DMS53 treated with DMSO at 0.1 percent for 48 hours (cell line): ENCODE results near the gene CRYBG2.

Source experiments
- DNase-seq: peaks from one replicate; lab custom pipeline; 2025; ENCODE audit not compliant: unreplicated experiment; lab: John Stamatoyannopoulos, UW

Gene CRYBG2

GRCh38 chr1:26282401-26282918, 71.5 kb downstream of the CRYBG2 start:
- no peak for DNase-seq

GRCh38 chr1:26281971-26282370, 72.0 kb downstream of the CRYBG2 start:
- DNase-seq: no peak

- no peak for DNase-seq
These were observed 72.6 kb downstream of the CRYBG2 start for GRCh38 chr1:26281091-26281958.

- no peak for DNase-seq
These were observed 73.4 kb downstream of the CRYBG2 start for GRCh38 chr1:26280333-26281042.

- peak; percentile 87 for DNase-seq
These were observed 74.2 kb downstream of the CRYBG2 start, which contains the start of gene SH3BGRL3 for GRCh38 chr1:26279456-26280332. SH3BGRL3 (plus strand) TSS chr1:26280086; CDS start chr1:26280156, 70 bp downstream.

GRCh38 chr1:26278724-26279455, 75.0 kb downstream of the CRYBG2 start:
- no peak for DNase-seq

GRCh38 chr1:26278303-26278702, 75.6 kb downstream of the CRYBG2 start:
- no peak for DNase-seq

- no peak for DNase-seq
These were observed 76.2 kb downstream of the CRYBG2 start for GRCh38 chr1:26277719-26278118.

GRCh38 chr1:26277261-26277661, 76.7 kb downstream of the CRYBG2 start:
- no peak for DNase-seq

- DNase-seq: no peak
These were observed 77.5 kb downstream of the CRYBG2 start for GRCh38 chr1:26276432-26276838.

GRCh38 chr1:26275580-26276431, 78.1 kb downstream of the CRYBG2 start:
- DNase-seq: peak; percentile 72

GRCh38 chr1:26274801-26275425, 79.0 kb downstream of the CRYBG2 start:
- DNase-seq: no peak
